NCI-H2171 (cell line): ENCODE results near the gene GGT6.
"Not testable (repeated sequence)": the region's sequence is repeated elsewhere in the genome, so short reads cannot be mapped to it uniquely, and the experiment has no call there.

Experiments
- DNase-seq: peaks from one replicate; lab custom pipeline; 2025; lab: John Stamatoyannopoulos, UW

The GGT6 gene

GRCh38 chr17:4560421-4560820 is at the start of gene GGT6:
Gene GGT6 (minus strand): TSS chr17:4560577. CDS start chr17:4560521, 56 bp downstream.
- no peak for DNase-seq

GRCh38 chr17:4610162-4610561 is 49.8 kb upstream of the GGT6 start:
- no peak for DNase-seq

- no peak for DNase-seq
Measured at GRCh38 chr17:4609761-4610160, 49.4 kb upstream of the GGT6 start.

GRCh38 chr17:4607773-4608187 is 47.4 kb upstream of the GGT6 start:
- DNase-seq, result peak; percentile 24

- DNase-seq, result no peak
Measured at GRCh38 chr17:4607261-4607741, 46.9 kb upstream of the GGT6 start.

GRCh38 chr17:4605826-4606225 is 45.4 kb upstream of the GGT6 start:
- no peak for DNase-seq

GRCh38 chr17:4604736-4605135 is 44.4 kb upstream of the GGT6 start:
- not testable (repeated sequence) for DNase-seq

GRCh38 chr17:4604111-4604644 is 43.8 kb upstream of the GGT6 start:
- DNase-seq, result peak; percentile 96

GRCh38 chr17:4602041-4602440 is 41.7 kb upstream of the GGT6 start:
- DNase-seq, result no peak

- no peak for DNase-seq
Measured at GRCh38 chr17:4601326-4601725, 40.9 kb upstream of the GGT6 start.

- DNase-seq, result no peak
Measured at GRCh38 chr17:4600563-4600962, 40.2 kb upstream of the GGT6 start.

GRCh38 chr17:4599505-4600281 is 39.3 kb upstream of the GGT6 start:
- peak; percentile 85 for DNase-seq

GRCh38 chr17:4598776-4599504 is 38.6 kb upstream of the GGT6 start:
- no peak for DNase-seq

GRCh38 chr17:4597975-4598374 is 37.6 kb upstream of the GGT6 start:
- DNase-seq, result no peak

- no peak for DNase-seq
Measured at GRCh38 chr17:4596636-4597380, 36.4 kb upstream of the GGT6 start.

GRCh38 chr17:4595685-4596342 is 35.4 kb upstream of the GGT6 start:
- not testable (repeated sequence) for DNase-seq

- DNase-seq, result no peak
Measured at GRCh38 chr17:4594931-4595684, 34.7 kb upstream of the GGT6 start.

GRCh38 chr17:4594406-4594805 is 34.0 kb upstream of the GGT6 start:
- no peak for DNase-seq

- no peak for DNase-seq
Measured at GRCh38 chr17:4593021-4593421, 32.6 kb upstream of the GGT6 start.

- DNase-seq, result no peak
Measured at GRCh38 chr17:4592240-4593005, 32.0 kb upstream of the GGT6 start.
